Measurements from ENCODE around the gene TSC2.
"Not testable (repeated sequence)": the region's sequence is repeated elsewhere in the genome, so short reads cannot be mapped to it uniquely, and the experiment has no call there.

Gene TSC2

GRCh38 chr16:2101581-2101980, 53.8 kb downstream of the TSC2 start:
- not testable (repeated sequence) for H3K4me1 ChIP-seq (ENCODE audit: control insufficient read depth, insufficient read depth, low read length, poor library complexity, severe bottlenecking); H3K27ac ChIP-seq (ENCODE audit: low read depth, low read length, severe bottlenecking); H3K4me3 ChIP-seq (ENCODE audit: extremely low read depth, insufficient read depth, low read length, poor library complexity, severe bottlenecking); H3K9me3 ChIP-seq (ENCODE audit: control insufficient read depth, low read length)
- H3K36me3 ChIP-seq (ENCODE audit: control insufficient read depth, insufficient read depth, low read length): peaks cover 21% of the 10 kb centered on the region
- whole genome bisulfite sequencing, 2 experiments (ENCODE audit: insufficient coverage in 2 of 2): 93 to 95% methylated on average over 5 to 8 of the region's 16 CpGs

- no peak overlapping the region for H3K27ac ChIP-seq (ENCODE audit: low read depth, low read length, severe bottlenecking)
- WGBS, 2 experiments (ENCODE audit: insufficient coverage in 2 of 2): 97 to 99% methylated on average over 18 to 19 of the region's 19 CpGs
- H3K4me1 ChIP-seq (ENCODE audit: control insufficient read depth, insufficient read depth, low read length, poor library complexity, severe bottlenecking): no peaks in the 10 kb centered on the region
- H3K9me3 ChIP-seq (ENCODE audit: control insufficient read depth, low read length): no peaks in the 10 kb centered on the region
- peaks cover 24% of the 10 kb centered on the region for H3K36me3 ChIP-seq (ENCODE audit: control insufficient read depth, insufficient read depth, low read length)
- no peak overlapping the region for H3K4me3 ChIP-seq (ENCODE audit: extremely low read depth, insufficient read depth, low read length, poor library complexity, severe bottlenecking)
These were observed 54.7 kb downstream of the TSC2 start for GRCh38 chr16:2102471-2102870.

GRCh38 chr16:2104464-2104863, 56.7 kb downstream of the TSC2 start:
- not testable (repeated sequence) for H3K4me3 ChIP-seq (ENCODE audit: extremely low read depth, insufficient read depth, low read length, poor library complexity, severe bottlenecking); H3K9me3 ChIP-seq (ENCODE audit: control insufficient read depth, low read length); H3K4me1 ChIP-seq (ENCODE audit: control insufficient read depth, insufficient read depth, low read length, poor library complexity, severe bottlenecking); H3K27ac ChIP-seq (ENCODE audit: low read depth, low read length, severe bottlenecking)
- H3K36me3 ChIP-seq (ENCODE audit: control insufficient read depth, insufficient read depth, low read length): peaks cover 22% of the 10 kb centered on the region
- 96 to 97% methylated on average over 11 of the region's 20 CpGs for WGBS, 2 experiments (ENCODE audit: insufficient coverage in 2 of 2)

- H3K4me1 ChIP-seq (ENCODE audit: control insufficient read depth, insufficient read depth, low read length, poor library complexity, severe bottlenecking); H3K4me3 ChIP-seq (ENCODE audit: extremely low read depth, insufficient read depth, low read length, poor library complexity, severe bottlenecking); H3K9me3 ChIP-seq (ENCODE audit: control insufficient read depth, low read length); H3K27ac ChIP-seq (ENCODE audit: low read depth, low read length, severe bottlenecking): not testable (repeated sequence)
- H3K36me3 ChIP-seq (ENCODE audit: control insufficient read depth, insufficient read depth, low read length): peaks cover 19% of the 10 kb centered on the region
- WGBS, 2 experiments (ENCODE audit: insufficient coverage in 2 of 2): 94% methylated on average over 8 to 21 of the region's 21 CpGs
These were observed 57.5 kb downstream of the TSC2 start for GRCh38 chr16:2105291-2105690.

GRCh38 chr16:2105769-2106168, 58.0 kb downstream of the TSC2 start:
- WGBS, 2 experiments (ENCODE audit: insufficient coverage in 2 of 2): 93 to 95% methylated on average over 9 to 12 of the region's 22 CpGs
- H3K36me3 ChIP-seq (ENCODE audit: control insufficient read depth, insufficient read depth, low read length): peaks cover 15% of the 10 kb centered on the region
- H3K9me3 ChIP-seq (ENCODE audit: control insufficient read depth, low read length); H3K27ac ChIP-seq (ENCODE audit: low read depth, low read length, severe bottlenecking); H3K4me3 ChIP-seq (ENCODE audit: extremely low read depth, insufficient read depth, low read length, poor library complexity, severe bottlenecking); H3K4me1 ChIP-seq (ENCODE audit: control insufficient read depth, insufficient read depth, low read length, poor library complexity, severe bottlenecking): not testable (repeated sequence)

GRCh38 chr16:2106211-2106610, 58.4 kb downstream of the TSC2 start:
- H3K36me3 ChIP-seq (ENCODE audit: control insufficient read depth, insufficient read depth, low read length): peaks cover 15% of the 10 kb centered on the region
- H3K9me3 ChIP-seq (ENCODE audit: control insufficient read depth, low read length); H3K4me1 ChIP-seq (ENCODE audit: control insufficient read depth, insufficient read depth, low read length, poor library complexity, severe bottlenecking); H3K4me3 ChIP-seq (ENCODE audit: extremely low read depth, insufficient read depth, low read length, poor library complexity, severe bottlenecking); H3K27ac ChIP-seq (ENCODE audit: low read depth, low read length, severe bottlenecking): not testable (repeated sequence)
- 96 to 98% methylated on average over 12 to 35 of the region's 38 CpGs for WGBS, 2 experiments (ENCODE audit: insufficient coverage in 2 of 2)

- WGBS, 2 experiments (ENCODE audit: insufficient coverage in 2 of 2): 94 to 98% methylated on average over 10 to 11 of the region's 17 CpGs
- H3K27ac ChIP-seq (ENCODE audit: low read depth, low read length, severe bottlenecking); H3K4me1 ChIP-seq (ENCODE audit: control insufficient read depth, insufficient read depth, low read length, poor library complexity, severe bottlenecking): not testable (repeated sequence)
These were observed 59.5 kb downstream of the TSC2 start for GRCh38 chr16:2107121-2107790.

GRCh38 chr16:2107791-2108125, 60.0 kb downstream of the TSC2 start:
- H3K9me3 ChIP-seq (ENCODE audit: control insufficient read depth, low read length); H3K4me1 ChIP-seq (ENCODE audit: control insufficient read depth, insufficient read depth, low read length, poor library complexity, severe bottlenecking); H3K4me3 ChIP-seq (ENCODE audit: extremely low read depth, insufficient read depth, low read length, poor library complexity, severe bottlenecking); H3K27ac ChIP-seq (ENCODE audit: low read depth, low read length, severe bottlenecking): not testable (repeated sequence)
- peaks cover 10% of the 10 kb centered on the region for H3K36me3 ChIP-seq (ENCODE audit: control insufficient read depth, insufficient read depth, low read length)
- WGBS, 2 experiments (ENCODE audit: insufficient coverage in 2 of 2): 97 to 99% methylated on average over 13 to 14 of the region's 23 CpGs

More at GRCh38 chr16:2107121-2107790, 59.5 kb downstream of the TSC2 start:
- H3K9me3 ChIP-seq (ENCODE audit: control insufficient read depth, low read length); H3K4me3 ChIP-seq (ENCODE audit: extremely low read depth, insufficient read depth, low read length, poor library complexity, severe bottlenecking): not testable (repeated sequence)
- peaks cover 15% of the 10 kb centered on the region for H3K36me3 ChIP-seq (ENCODE audit: control insufficient read depth, insufficient read depth, low read length)

- 98% methylated on average over 57 to 73 of the region's 73 CpGs for WGBS, 2 experiments (ENCODE audit: insufficient coverage in 2 of 2)
- H3K4me1 ChIP-seq (ENCODE audit: control insufficient read depth, insufficient read depth, low read length, poor library complexity, severe bottlenecking); H3K27ac ChIP-seq (ENCODE audit: low read depth, low read length, severe bottlenecking); H3K9me3 ChIP-seq (ENCODE audit: control insufficient read depth, low read length); H3K36me3 ChIP-seq (ENCODE audit: control insufficient read depth, insufficient read depth, low read length); H3K4me3 ChIP-seq (ENCODE audit: extremely low read depth, insufficient read depth, low read length, poor library complexity, severe bottlenecking): not testable (repeated sequence)
These were observed 60.9 kb downstream of the TSC2 start for GRCh38 chr16:2108446-2109270.

- not testable (repeated sequence) for H3K36me3 ChIP-seq (ENCODE audit: control insufficient read depth, insufficient read depth, low read length); H3K27ac ChIP-seq (ENCODE audit: low read depth, low read length, severe bottlenecking); H3K4me1 ChIP-seq (ENCODE audit: control insufficient read depth, insufficient read depth, low read length, poor library complexity, severe bottlenecking); H3K9me3 ChIP-seq (ENCODE audit: control insufficient read depth, low read length); H3K4me3 ChIP-seq (ENCODE audit: extremely low read depth, insufficient read depth, low read length, poor library complexity, severe bottlenecking)
- 96 to 98% methylated on average over 23 to 25 of the region's 25 CpGs for WGBS, 2 experiments (ENCODE audit: insufficient coverage in 2 of 2)
These were observed 61.4 kb downstream of the TSC2 start for GRCh38 chr16:2109271-2109580.

- H3K36me3 ChIP-seq (ENCODE audit: control insufficient read depth, insufficient read depth, low read length); H3K9me3 ChIP-seq (ENCODE audit: control insufficient read depth, low read length); H3K4me1 ChIP-seq (ENCODE audit: control insufficient read depth, insufficient read depth, low read length, poor library complexity, severe bottlenecking); H3K4me3 ChIP-seq (ENCODE audit: extremely low read depth, insufficient read depth, low read length, poor library complexity, severe bottlenecking); H3K27ac ChIP-seq (ENCODE audit: low read depth, low read length, severe bottlenecking): not testable (repeated sequence)
- 93 to 97% methylated on average over 9 to 14 of the region's 23 CpGs for WGBS, 2 experiments (ENCODE audit: insufficient coverage in 2 of 2)
These were observed 62.1 kb downstream of the TSC2 start for GRCh38 chr16:2109872-2110271.

Data from mesodermal cell (in vitro differentiated cells).